GM19467 (cell line): ENCODE data around the gene DAZAP2.
A peak's percentile ranks its signal among the peaks of the same experiment; 100 is the strongest.
"Not testable (repeated sequence)": the region's sequence is repeated elsewhere in the genome, so short reads cannot be mapped to it uniquely, and the experiment has no call there.

ENCODE experiments used
- ATAC-seq: cut with Tn5 transposase; IDR thresholded peaks from one replicate; pipeline ENCODE4 v1.9.1; 2021; ENCODE audit warnings: mild to moderate bottlenecking, moderate library complexity; ENCODE audit not compliant: unreplicated experiment

The DAZAP2 gene

GRCh38 chr12:51246254-51246853 is 7.7 kb downstream of the DAZAP2 start:
- no peak for ATAC-seq

- ATAC-seq = no peak
Observed at GRCh38 chr12:51247523-51248206, 9.0 kb downstream of the DAZAP2 start.

GRCh38 chr12:51253276-51253675 is 14.7 kb downstream of the DAZAP2 start:
- ATAC-seq = no peak

- ATAC-seq = no peak
Observed at GRCh38 chr12:51254536-51254935, 15.9 kb downstream of the DAZAP2 start.

GRCh38 chr12:51259600-51259999 is 21.0 kb downstream of the DAZAP2 start:
- ATAC-seq = not testable (repeated sequence)

- ATAC-seq = no peak
Observed at GRCh38 chr12:51262758-51263177, 24.1 kb downstream of the DAZAP2 start.

GRCh38 chr12:51263341-51263740 is 24.7 kb downstream of the DAZAP2 start:
- no peak for ATAC-seq

GRCh38 chr12:51264297-51264696 is 25.7 kb downstream of the DAZAP2 start:
- ATAC-seq = no peak

GRCh38 chr12:51265024-51265423 is 26.4 kb downstream of the DAZAP2 start:
- ATAC-seq = no peak

GRCh38 chr12:51269174-51270066 is 30.8 kb downstream of the DAZAP2 start:
- peak; percentile 20 for ATAC-seq

GRCh38 chr12:51270067-51270950 is 31.7 kb downstream of the DAZAP2 start, which contains the start of gene SMAGP:
TSS of gene SMAGP (minus strand) at chr12:51270415. CDS start at chr12:51269278, 1,137 bp downstream.
- peak; percentile 71 for ATAC-seq

- ATAC-seq = no peak
Observed at GRCh38 chr12:51270951-51271518, 32.4 kb downstream of the DAZAP2 start.

- ATAC-seq = not testable (repeated sequence)
Observed at GRCh38 chr12:51272810-51273209, 34.2 kb downstream of the DAZAP2 start.

- no peak for ATAC-seq
Observed at GRCh38 chr12:51275088-51275487, 36.5 kb downstream of the DAZAP2 start.

GRCh38 chr12:51281202-51281924 is 42.7 kb downstream of the DAZAP2 start:
- ATAC-seq = no peak

- no peak for ATAC-seq
Observed at GRCh38 chr12:51285843-51286242, 47.2 kb downstream of the DAZAP2 start.

GRCh38 chr12:51291603-51292513 is 53.2 kb downstream of the DAZAP2 start:
- not testable (repeated sequence) for ATAC-seq
